ENCODE measurements around the gene KLHL7.
"Not testable (repeated sequence)": the region's sequence is repeated elsewhere in the genome, so short reads cannot be mapped to it uniquely, and the experiment has no call there.

KLHL7 gene

DNA sequence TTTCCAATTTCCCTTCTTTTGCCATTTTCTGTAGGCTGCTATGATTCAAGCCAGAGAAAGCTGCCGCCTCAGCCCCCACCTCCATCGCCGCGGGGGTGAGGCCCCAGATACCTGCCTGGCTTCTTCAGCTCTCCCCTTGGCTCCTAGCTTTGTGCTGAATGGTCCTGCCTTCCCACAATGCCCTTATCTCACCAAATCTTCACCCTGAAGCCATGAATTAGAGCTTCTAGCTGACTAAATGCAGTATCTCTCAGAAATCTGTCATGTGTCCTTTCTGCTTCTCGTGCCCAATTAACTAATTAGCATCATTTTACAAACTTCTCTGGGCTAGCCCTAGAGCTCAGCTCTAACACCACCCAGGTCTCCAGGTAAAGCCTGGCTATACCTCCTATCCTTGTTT lies 108.8 kb downstream of the KLHL7 start:
- DNase-seq (ENCODE audit: low read depth in 2 of 2): no peak

DNA sequence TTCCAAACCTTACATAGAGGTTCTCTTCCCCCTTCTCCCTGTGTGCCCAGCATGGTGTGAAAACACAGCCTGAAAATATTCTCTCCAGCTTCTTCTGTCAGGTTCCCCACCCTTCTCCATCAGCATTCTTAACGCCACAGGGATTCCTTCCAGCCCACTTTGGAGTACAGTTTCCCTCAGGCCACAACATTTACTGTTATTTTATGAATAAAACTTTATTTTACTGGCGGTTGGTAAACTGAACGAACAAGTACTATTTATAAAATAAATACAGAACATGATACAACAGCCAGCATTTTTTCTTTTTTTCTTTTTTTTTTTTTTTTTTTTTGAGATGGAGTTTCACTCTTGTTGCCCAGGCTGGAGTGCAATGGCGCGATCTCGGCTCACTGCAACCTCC lies 109.4 kb downstream of the KLHL7 start:
- no peak for DNase-seq (ENCODE audit: low read depth in 2 of 2)

DNA sequence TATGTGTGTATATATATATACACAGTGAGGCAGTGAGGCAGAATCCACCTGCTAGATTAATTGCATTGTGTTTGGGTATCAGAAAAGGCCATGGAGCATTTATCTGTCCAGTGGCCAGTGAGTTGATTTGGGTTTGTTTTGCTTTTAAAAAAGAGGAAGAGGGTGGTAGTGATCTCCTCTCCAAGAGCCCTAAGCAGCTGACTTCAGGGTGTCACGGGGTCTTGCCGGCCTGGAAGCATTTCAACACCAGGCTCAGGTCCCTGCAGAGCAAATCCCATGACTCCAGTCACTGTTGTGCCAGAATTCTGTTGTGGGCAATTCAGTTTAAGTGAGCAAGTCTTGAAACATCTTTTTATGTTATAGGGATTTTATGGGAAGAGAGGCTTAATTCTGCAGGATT lies 110.4 kb downstream of the KLHL7 start:
- DNase-seq (ENCODE audit: low read depth in 2 of 2): no peak

DNA sequence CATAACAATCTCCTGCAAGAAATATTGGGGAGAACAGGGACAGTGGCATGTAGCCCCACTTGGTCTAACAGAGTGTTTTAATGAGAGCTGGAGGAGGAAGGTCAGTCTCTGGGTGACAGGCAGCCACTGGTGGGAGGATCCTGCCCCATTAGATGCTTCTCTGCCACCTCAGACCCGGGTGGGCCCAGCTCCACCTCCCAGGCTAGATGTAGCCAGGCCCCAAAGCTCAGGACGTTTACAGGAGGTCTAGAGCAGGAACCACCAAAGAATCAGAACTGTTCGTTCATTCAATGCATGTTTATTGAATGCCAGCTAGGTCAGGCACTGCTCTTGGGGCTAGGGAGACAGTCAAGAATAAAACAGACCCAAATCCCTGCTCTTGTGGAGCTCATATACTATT lies 112.6 kb downstream of the KLHL7 start:
- DNase-seq (ENCODE audit: low read depth in 2 of 2): no peak

DNA sequence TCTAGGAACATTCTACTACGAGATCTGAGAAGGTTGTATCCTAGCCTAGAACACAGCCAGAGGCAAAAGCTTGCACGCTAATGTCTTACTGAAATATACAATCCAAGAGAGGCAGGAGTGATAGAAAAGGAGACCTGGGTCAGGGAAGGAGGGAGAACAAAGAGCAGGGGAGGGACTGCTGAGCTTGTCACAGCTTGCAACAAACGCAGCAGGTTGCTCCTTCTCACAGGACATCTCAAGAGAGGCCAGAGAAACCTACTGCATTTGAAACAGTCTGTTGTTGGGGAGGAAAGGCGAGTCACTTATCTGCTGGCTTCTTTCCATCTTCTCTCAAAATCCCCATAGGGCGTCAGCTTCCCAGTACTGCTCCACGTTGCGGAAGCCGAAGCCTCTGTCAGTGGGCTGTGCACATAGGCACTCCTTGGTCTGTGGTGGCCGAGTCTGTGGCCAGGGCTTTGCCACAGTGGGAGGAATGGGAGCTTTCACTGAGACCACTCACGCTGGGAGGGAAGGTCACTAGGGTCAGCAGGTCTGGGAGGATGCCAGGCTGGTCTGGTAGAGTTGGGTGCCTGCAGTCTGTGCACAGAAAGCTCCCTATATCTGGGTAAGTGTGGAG lies 115.2 kb downstream of the KLHL7 start:
- no peak for DNase-seq (ENCODE audit: low read depth in 2 of 2)

DNA sequence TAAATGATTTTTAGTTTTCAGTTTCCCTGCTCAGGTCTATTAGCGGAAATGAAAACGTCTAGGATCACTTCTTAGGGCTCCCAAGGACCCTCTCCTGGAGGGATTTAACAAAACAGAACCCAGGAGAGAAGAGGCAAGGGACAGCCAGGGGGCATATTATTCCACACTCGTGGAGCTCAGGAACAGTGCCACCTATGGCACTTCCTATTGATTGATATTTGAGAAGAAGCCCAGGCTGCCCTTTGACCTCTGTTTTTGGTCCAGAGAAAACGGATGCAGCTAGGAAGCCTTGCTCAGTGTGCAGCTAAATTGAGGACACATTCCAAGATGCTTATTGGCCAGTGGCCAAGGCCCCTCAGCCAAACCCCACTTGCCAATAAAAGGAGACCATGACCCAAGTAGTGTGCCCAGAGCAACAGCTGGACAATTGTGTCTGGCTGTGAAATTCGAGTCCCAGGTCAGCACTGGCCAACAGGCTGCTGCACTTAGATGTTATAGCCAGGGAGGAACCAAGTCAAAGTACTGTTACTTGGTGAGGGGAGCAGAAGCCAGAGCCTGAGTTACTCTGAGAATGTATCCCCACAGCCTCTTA lies 117.0 kb downstream of the KLHL7 start:
- no peak for DNase-seq (ENCODE audit: low read depth in 2 of 2)

DNA sequence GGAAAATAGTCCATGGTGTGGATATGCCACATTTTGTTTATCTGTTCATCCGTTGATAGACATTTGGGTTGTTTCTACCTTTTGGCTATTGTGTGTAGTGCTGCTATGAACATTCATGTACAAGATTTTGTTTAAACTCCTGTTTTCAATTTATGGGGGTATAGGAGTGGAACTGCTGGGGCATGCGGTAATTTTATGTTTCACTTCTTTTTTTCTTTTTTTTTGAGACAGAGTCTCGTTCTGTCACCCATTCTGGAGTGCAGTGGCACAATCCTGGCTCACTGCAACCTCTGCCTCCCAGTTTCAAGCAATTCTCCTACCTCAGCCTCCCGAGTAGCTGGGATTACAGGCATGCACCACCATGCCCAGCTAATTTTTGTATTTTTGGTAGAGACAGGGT lies 118.8 kb downstream of the KLHL7 start:
- DNase-seq (ENCODE audit: low read depth in 2 of 2): not testable (repeated sequence)

DNA sequence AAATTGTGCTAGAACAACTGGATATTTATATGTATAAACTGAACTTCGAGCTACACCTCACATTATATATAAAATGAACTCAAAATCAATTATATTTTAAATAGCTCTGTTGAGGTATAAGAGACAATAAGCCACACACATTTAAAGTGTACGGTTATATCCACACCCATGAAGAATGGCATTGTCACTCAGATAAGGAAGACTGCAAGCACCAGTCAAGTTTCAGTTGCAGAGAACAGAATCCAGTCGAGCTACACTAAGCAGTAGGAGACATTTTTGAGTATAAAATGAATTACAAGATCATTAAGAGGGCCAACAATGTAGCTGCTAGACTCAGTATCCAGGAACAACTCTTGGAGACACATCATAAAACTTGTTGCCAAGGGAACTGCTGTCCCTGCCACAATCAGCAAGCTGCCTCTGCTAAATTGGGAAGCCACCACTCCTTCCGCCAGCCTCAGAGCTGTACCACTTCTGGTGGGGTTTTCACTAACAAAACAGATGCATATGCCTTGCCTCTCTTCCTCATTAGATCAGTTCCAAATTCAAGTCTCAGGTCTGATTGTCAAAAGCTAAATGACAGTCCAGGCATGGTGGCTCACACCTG lies 121.4 kb downstream of the KLHL7 start:
- DNase-seq (ENCODE audit: low read depth in 2 of 2): no peak
